Fibroblast of pulmonary artery (primary cell): ENCODE measurements around the gene RSPH1.

Experiments
- DNase-seq: peaks from one replicate; pipeline ENCODE4 v3.0.0-alpha.2; 2010; ENCODE audit warnings: low read depth
- H3K4me3 ChIP-seq: replicated peaks from 2 replicates; pipeline ENCODE4 v1.5.1; 2011; ENCODE audit warnings: low read depth, mild to moderate bottlenecking, control low read depth, low read length, moderate library complexity
- CTCF ChIP-seq: IDR thresholded peaks from 2 replicates; pipeline ENCODE4 v1.5.1; 2011; ENCODE audit warnings: mild to moderate bottlenecking, control low read depth, low read length, inconsistent platforms; ENCODE audit errors: missing control alignments

Gene RSPH1

GRCh38 chr21:42443876-42444744, 51.9 kb downstream of the RSPH1 start:
- DNase-seq: no peak
- H3K4me3 ChIP-seq: no peak overlapping the region
- no peak for TF ChIP-seq CTCF

GRCh38 chr21:42443181-42443785, 52.7 kb downstream of the RSPH1 start:
- TF ChIP-seq CTCF: no peak
- H3K4me3 ChIP-seq: no peak overlapping the region
- DNase-seq: no peak

GRCh38 chr21:42441963-42442362, 54.1 kb downstream of the RSPH1 start:
- TF ChIP-seq CTCF: no peak
- H3K4me3 ChIP-seq: no peak overlapping the region
- DNase-seq: no peak

- no peak for DNase-seq
- no peak overlapping the region for H3K4me3 ChIP-seq
- no peak for TF ChIP-seq CTCF
Observed at GRCh38 chr21:42440187-42440792, 55.7 kb downstream of the RSPH1 start.

- no peak overlapping the region for H3K4me3 ChIP-seq
- DNase-seq: no peak
- no peak for TF ChIP-seq CTCF
Observed at GRCh38 chr21:42439284-42440186, 56.5 kb downstream of the RSPH1 start.
